B cell (primary cell): ENCODE measurements around the gene PELI1.

Experiments used
- EZH2 ChIP-seq: IDR thresholded peaks from 2 replicates; pipeline ENCODE4 v1.6.1; 2012; ENCODE audit warnings: borderline replicate concordance, low read depth, mild to moderate bottlenecking, moderate library complexity, low read length; ENCODE audit not compliant: insufficient read depth, poor library complexity, severe bottlenecking
- TF ChIP-seq, protein P1 (sequence below): fragments of 200-600 bp; IDR thresholded peaks from one replicate; pipeline ENCODE4 v1.8.0; 2022; ENCODE audit warnings: antibody characterized with exemption, mild to moderate bottlenecking

DNA sequence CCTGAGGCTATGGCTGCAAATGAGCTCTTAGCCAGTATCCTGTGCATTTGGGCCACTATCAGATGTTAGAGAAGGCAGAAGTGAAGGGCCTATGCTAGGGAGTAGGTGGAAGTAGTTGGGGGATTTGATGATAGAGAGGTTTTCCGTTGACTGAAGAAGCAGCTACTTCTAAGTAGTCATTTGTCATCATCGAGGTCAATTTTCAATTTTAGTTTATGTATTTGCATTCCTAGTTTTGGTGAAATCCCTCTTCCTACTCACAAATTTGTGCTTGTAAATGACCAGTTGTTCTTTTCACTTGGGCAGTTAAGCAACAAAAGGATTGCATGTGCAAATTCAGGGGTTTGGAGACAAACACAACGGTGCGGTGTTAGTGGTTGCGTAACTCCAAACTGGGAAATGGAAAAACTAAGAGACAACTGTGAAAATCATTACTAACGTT, 48.5 kb upstream of the PELI1 start:
- TF ChIP-seq, protein P1, sequence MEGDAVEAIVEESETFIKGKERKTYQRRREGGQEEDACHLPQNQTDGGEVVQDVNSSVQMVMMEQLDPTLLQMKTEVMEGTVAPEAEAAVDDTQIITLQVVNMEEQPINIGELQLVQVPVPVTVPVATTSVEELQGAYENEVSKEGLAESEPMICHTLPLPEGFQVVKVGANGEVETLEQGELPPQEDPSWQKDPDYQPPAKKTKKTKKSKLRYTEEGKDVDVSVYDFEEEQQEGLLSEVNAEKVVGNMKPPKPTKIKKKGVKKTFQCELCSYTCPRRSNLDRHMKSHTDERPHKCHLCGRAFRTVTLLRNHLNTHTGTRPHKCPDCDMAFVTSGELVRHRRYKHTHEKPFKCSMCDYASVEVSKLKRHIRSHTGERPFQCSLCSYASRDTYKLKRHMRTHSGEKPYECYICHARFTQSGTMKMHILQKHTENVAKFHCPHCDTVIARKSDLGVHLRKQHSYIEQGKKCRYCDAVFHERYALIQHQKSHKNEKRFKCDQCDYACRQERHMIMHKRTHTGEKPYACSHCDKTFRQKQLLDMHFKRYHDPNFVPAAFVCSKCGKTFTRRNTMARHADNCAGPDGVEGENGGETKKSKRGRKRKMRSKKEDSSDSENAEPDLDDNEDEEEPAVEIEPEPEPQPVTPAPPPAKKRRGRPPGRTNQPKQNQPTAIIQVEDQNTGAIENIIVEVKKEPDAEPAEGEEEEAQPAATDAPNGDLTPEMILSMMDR = no peak
- TF ChIP-seq EZH2 = no peak
